ENCODE results near the gene NLRP4.

NLRP4 gene, protein sequence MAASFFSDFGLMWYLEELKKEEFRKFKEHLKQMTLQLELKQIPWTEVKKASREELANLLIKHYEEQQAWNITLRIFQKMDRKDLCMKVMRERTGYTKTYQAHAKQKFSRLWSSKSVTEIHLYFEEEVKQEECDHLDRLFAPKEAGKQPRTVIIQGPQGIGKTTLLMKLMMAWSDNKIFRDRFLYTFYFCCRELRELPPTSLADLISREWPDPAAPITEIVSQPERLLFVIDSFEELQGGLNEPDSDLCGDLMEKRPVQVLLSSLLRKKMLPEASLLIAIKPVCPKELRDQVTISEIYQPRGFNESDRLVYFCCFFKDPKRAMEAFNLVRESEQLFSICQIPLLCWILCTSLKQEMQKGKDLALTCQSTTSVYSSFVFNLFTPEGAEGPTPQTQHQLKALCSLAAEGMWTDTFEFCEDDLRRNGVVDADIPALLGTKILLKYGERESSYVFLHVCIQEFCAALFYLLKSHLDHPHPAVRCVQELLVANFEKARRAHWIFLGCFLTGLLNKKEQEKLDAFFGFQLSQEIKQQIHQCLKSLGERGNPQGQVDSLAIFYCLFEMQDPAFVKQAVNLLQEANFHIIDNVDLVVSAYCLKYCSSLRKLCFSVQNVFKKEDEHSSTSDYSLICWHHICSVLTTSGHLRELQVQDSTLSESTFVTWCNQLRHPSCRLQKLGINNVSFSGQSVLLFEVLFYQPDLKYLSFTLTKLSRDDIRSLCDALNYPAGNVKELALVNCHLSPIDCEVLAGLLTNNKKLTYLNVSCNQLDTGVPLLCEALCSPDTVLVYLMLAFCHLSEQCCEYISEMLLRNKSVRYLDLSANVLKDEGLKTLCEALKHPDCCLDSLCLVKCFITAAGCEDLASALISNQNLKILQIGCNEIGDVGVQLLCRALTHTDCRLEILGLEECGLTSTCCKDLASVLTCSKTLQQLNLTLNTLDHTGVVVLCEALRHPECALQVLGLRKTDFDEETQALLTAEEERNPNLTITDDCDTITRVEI

GRCh38 chr19:55836340-55836739, at the start of gene NLRP4:
NLRP4 (plus strand) TSS chr19:55836540; CDS start chr19:55852081, 15,541 bp downstream.
- no peak for DNase-seq

- no peak for DNase-seq
Measured at GRCh38 chr19:55795021-55795420, 41.3 kb upstream of the NLRP4 start.

DNA sequence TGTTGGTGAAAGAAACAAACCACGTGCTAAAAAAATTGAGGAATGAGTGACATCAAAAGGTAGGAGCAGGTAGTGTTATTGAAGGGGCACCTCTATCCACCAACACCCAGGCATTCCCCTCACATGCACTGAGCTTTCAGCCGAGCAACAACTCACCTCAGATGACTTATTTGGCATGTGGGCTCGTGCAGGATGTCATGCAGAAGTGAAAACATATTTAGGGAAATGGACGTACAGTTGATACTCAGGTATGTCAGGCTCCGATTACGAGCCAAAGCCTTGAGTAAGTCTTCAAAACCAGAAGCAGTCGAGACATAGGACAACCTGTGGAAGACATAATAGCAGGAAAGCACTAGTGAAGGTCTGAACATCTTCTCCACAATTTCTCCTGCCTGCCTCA, 34.9 kb upstream of the NLRP4 start:
- DNase-seq: no peak

GRCh38 chr19:55802281-55802680, 34.1 kb upstream of the NLRP4 start:
- no peak for DNase-seq

- no peak for DNase-seq
Measured at GRCh38 chr19:55809381-55810058, 26.8 kb upstream of the NLRP4 start.

GRCh38 chr19:55811340-55811739, 25.0 kb upstream of the NLRP4 start:
- DNase-seq: no peak

- no peak for DNase-seq
Measured at GRCh38 chr19:55812449-55812848, 23.9 kb upstream of the NLRP4 start.

DNA sequence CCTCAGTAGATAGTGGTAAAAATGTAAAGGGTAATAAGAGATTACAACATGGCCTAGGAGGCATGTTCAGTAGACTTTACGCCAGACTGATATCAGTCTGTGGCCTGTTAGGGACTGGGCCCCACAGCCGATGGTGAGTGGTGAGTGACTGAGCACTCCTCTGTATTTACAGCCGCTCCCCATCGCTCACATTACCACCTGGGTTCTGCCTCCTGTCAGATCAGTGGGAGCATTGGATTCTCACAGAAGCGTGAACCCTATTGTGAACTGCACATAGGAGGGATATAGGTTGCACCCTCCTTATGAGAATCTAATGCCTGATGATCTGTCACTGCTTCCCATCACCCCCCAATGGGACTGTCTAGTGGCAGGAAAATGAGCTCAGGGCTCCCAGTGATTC, 22.4 kb upstream of the NLRP4 start:
- DNase-seq: no peak

- DNase-seq: no peak
Measured at GRCh38 chr19:55820037-55820436, 16.3 kb upstream of the NLRP4 start.

DNA sequence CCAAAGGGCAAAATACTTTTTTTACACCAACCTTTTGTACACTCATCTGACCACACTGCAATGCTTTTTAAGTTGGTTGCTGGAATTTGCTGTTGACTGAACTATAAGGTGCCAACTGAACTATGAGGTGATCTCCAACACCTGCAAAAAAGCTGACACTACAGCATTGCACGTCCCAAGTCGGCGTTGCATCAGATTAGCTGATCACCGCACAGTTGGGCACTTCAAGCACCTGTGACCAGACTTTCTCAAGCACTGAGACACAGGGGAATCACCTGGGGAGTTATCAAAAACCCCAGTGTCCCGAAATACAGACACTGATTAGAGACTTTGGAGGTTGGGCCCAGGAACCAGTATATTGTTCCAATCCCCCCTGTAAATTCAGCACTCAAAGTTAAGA, 5.7 kb upstream of the NLRP4 start:
- DNase-seq: no peak

- no peak for DNase-seq
Measured at GRCh38 chr19:55831846-55832245, 4.5 kb upstream of the NLRP4 start, which contains the start of gene NLRP11. NLRP11 (minus strand) TSS chr19:55831999; CDS start chr19:55818174, 13,825 bp downstream.

DNA sequence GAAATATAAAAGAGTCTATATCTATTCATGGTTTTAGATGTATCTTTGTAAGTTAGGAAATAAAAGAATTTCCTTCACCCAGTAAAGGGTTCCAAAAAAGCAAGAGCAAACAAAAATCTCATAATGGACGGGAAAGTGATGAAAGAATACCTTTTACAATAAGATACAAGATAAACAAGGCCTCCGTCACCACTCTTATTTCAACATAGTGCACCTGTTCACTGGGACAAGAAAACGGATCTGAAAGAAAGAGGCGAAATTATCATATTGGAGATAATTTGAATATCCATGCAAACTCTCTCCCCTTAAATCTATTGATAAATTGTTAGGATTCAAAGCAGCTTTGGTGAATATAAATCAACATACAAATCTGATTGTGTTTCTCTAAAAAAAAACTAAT, 3.7 kb upstream of the NLRP4 start:
- DNase-seq: no peak

DNA sequence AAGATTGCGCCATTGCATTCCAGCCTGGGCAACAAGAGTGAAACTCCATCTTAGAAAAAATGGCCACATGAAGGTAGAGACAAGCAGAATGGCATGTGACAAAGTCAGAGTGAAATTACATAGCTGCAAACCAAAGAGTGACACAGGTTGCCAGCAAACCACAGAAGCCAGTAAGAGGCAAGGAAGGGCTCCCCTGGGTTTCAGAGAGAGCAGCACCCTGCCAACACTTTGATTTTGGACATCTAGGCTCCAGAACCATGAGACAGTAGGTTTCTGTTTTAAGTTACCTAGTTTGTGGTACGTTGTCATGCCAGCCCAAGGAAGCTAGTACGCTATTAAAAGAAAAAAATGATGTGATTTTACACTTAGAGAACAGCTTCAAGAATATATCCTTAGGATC, 1.9 kb downstream of the NLRP4 start:
- DNase-seq: no peak

- DNase-seq: no peak
Measured at GRCh38 chr19:55838906-55839305, 2.6 kb downstream of the NLRP4 start.

- DNase-seq: no peak
Measured at GRCh38 chr19:55855160-55855559, 18.8 kb downstream of the NLRP4 start.

DNA sequence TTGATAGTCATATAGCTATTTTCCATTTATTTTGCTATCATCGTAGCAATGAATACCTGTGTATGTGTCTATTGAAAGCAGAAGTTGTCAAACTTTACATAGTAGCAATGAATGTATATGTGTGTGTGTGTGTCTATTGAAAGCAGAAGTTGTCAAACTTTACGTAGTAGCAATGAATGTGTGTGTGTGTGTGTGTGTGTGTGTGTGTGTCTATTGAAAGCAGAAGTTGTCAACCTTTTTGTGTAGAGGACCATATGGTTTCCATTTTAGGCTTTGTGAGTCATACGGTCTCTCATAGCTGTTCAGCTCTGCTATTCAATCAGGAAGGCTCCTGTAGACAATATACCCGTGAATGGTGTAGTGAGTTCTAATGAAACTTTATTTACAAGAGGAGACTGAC, 20.8 kb downstream of the NLRP4 start:
- DNase-seq: no peak

GRCh38 chr19:55857974-55858373, 21.6 kb downstream of the NLRP4 start:
- no peak for DNase-seq

- DNase-seq: no peak
Measured at GRCh38 chr19:55858401-55858800, 22.1 kb downstream of the NLRP4 start.

GRCh38 chr19:55858969-55859368, 22.6 kb downstream of the NLRP4 start:
- no peak for DNase-seq

DNA sequence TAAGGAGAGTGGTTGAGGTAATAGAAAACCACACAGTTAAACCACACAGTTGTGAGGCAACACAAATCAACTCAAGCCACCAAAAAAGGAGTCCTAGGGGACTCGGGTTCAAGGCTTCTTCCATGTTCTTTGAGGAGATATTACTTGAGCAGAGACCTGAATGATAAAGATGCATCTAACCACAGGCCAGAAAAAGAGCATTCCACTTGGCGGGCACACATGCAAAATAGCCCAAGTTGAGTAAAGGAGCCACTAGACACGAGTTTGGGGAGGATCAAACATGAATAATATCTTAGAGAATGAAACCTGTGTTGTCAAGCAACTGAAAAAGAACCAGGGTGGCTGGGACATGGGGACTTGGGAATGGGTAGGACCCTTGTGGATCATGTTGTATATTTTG, 30.2 kb downstream of the NLRP4 start:
- DNase-seq: no peak

DNA sequence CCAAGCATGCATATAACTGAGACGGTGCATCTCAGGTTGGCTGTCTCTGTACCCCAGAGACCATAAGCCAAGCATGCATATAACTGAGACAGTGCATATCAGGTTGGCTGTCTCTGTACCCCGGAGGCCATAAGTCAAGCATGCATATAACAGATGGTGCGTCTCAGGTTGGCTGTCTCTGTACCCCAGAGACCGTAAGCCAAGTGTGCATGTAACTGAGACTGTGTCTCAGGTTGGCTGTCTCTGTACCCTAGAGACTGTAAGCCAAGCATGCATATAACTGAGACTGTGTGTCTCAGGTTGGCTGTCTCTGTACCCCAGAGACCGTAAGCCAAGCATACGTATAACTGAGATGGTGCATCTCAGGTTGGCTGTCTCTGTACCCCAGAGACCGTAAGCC, 30.8 kb downstream of the NLRP4 start:
- DNase-seq: no peak

GRCh38 chr19:55870736-55871135, 34.4 kb downstream of the NLRP4 start:
- no peak for DNase-seq

DNA sequence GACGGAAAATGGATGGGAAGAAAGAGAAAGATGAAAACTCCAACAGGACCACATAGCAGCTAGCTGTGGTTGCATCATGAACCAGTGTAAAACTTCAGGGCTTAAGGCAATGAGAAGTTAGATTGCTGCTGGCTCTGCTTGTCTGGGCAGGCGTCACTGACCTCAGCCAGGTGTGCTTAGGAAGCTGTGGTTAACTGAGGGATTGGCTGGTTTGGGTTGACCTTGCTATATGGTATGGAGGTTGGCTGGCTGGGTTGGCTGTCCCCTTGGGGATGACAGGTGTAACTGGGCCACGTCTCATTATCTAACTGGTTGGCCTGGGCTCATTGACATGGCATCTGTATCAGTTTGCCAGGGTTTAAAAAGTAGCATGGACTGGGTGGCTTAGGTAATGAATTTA, 40.9 kb downstream of the NLRP4 start:
- DNase-seq: no peak
